GM21786 (cell line): Measurements from ENCODE around the gene CHAMP1.

Source experiments
- ATAC-seq: cut with Tn5 transposase; IDR thresholded peaks from one replicate; pipeline ENCODE4 v1.9.1; 2021; ENCODE audit not compliant: unreplicated experiment

The CHAMP1 gene, protein sequence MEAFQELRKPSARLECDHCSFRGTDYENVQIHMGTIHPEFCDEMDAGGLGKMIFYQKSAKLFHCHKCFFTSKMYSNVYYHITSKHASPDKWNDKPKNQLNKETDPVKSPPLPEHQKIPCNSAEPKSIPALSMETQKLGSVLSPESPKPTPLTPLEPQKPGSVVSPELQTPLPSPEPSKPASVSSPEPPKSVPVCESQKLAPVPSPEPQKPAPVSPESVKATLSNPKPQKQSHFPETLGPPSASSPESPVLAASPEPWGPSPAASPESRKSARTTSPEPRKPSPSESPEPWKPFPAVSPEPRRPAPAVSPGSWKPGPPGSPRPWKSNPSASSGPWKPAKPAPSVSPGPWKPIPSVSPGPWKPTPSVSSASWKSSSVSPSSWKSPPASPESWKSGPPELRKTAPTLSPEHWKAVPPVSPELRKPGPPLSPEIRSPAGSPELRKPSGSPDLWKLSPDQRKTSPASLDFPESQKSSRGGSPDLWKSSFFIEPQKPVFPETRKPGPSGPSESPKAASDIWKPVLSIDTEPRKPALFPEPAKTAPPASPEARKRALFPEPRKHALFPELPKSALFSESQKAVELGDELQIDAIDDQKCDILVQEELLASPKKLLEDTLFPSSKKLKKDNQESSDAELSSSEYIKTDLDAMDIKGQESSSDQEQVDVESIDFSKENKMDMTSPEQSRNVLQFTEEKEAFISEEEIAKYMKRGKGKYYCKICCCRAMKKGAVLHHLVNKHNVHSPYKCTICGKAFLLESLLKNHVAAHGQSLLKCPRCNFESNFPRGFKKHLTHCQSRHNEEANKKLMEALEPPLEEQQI

GRCh38 chr13:114314074-114314912 lies at the start of gene CHAMP1:
CHAMP1 (plus strand) TSS chr13:114314503; CDS start chr13:114323843, 9,340 bp downstream.
- peak; percentile 77 for ATAC-seq

GRCh38 chr13:114264886-114265611 lies 49.3 kb upstream of the CHAMP1 start:
- no peak for ATAC-seq

GRCh38 chr13:114266241-114266640 lies 48.1 kb upstream of the CHAMP1 start:
- no peak for ATAC-seq

DNA sequence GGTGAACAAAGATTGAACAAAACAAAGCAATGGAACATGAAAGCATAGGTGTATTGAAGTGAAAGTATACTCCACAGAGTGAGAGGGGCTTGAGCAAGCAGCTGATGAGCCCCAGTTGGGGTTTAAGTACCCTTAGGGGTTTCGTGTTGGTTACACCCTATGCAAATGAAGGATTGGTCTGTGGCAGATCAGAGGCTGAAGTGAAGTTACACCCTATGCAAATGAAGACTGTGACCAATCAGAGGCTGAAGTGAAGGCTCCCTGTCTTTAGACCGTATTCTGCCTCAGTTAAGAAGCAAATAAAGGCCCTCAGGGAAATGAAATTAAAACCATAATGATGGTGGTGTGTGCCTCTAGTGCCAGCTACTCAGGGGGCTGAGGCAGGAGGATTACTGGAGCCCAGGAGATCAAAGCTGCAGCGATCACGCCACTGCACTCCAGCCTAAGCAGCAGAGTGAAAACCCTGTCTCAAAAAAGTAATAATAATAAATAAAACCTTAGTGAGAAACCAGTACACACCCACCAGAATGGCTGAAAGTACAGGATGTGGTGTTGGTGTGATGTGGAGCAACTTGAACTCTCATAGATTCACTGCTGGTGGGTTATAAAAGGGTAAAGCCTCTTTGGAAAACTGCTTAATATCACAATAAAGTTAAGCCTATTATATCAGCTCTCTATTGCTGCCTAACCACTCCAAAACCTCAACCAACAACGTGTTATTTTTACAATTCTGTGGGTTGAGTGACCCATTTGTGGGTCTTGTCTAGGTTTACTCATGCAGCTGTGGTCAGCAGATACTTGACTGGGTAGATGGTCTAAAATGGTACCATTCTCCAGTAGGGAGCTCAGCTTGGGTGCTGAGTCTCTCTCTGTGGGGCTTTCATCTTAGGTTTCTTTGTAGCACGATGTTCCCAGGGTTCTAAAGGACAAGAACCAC lies 45.7 kb upstream of the CHAMP1 start:
- no peak for ATAC-seq

DNA sequence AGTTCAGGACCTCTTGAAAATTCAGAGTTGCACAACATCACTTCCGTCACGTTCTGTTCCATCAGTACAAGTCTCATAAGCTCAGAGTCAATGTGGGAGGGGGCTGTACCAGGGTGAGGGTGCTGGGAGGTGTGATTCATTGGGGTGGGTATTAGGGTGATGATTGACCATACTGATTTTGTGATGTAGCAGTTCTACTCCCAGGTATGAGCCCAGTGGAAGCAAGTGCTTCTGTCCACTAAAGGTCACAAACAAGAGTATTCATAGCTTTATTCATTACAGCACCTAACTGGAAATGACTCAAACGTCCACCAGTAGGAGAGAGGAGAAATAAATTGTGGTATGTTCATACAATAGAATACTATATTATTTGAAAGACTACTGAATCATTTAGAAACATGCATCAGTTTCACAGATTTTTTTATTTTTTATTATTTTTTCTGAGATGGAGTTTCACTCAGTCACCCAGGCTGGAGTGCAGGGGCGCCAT lies 45.0 kb upstream of the CHAMP1 start:
- ATAC-seq, result no peak

GRCh38 chr13:114272977-114273376 lies 41.3 kb upstream of the CHAMP1 start:
- ATAC-seq, result no peak

DNA sequence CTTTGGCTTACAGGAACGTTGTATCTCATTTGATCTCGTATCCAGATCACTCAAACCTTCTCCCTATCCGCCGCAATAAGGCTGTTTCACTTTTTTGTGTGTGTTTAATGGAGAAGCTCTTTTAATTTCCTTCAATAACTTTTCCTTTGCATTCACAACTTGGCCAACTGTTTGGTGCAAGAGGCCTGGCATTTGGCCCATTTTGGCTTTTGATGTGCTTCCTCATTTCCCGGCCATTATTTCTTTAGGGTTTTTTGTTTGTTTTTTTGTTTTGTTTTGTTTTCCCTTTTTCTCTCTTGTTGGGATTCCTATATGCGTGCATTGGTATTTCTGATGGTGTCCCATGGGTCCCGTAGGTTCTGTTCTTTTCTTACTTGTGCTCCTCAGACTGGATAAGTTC lies 39.0 kb upstream of the CHAMP1 start:
- no peak for ATAC-seq

- ATAC-seq, result no peak
Observed at GRCh38 chr13:114279146-114279545, 35.2 kb upstream of the CHAMP1 start.

GRCh38 chr13:114279758-114280355 lies 34.4 kb upstream of the CHAMP1 start:
- ATAC-seq, result no peak

DNA sequence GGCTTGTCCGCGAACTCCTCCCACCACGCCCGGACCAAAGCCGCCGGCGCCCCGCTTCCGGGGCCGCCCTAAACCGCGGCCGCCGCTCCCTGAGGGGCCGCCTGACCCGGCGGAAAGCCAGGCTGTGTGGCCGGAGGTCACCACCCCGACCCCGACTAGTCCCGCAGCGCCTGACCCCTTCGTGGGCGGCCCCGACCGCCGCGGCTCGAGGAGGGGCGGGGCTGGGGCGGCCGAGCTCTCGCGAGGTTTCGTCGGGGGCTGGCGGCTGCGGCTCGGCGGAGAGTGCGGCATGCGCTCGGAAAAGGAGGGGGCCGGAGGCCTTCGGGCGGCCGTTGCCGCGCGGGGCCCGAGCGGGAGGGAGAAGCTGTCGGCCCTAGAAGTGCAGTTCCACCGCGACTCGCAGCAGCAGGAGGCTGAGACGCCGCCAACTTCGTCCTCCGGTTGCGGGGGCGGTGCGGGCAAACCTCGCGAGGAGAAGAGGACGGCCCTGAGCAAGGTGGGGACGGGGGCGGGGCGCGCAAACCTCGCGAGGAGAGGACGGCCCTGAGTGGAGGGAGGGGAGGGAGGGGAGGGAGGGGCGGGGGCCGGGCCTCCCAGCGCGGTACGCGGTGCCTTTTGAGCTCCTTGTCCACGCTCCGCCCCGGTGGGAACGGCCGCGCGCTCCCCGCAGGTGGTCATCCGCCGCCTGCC lies 32.8 kb upstream of the CHAMP1 start, which contains the start of gene UPF3A:
UPF3A (plus strand) TSS at position 251 of the 690 bp plus-strand sequence; CDS start at position 290, 39 bp downstream.
- ATAC-seq, result peak; percentile 60

DNA sequence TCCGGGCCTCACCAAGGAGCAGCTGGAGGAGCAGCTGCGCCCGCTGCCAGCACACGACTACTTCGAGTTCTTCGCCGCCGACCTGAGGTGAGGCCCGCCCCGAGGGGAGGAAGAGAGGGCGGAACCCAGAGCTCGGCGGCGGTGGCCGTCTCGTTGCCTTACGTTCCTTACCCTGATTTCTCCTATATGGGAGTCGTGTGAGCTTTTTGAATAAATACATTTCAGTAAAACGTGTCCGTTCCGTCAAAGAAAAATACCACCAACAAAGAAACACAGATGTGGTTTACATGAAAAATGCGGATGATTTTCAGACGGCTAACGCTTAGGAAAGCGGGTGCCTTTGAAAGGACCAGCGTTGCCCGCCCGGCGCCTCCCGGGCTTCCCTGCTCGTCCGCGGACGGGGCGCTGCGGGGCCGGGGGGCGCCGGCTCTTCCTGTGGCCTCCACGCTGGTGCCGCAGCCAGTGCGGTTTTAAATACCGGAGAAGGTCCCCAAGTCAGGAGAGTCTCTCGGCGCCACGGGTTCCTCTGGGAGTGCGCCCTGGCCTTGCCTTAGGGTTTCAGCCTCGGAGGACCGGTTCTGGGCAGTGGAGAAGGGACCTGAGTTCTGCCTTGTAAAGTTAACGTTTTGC lies 32.1 kb upstream of the CHAMP1 start:
- peak; percentile 46 for ATAC-seq

DNA sequence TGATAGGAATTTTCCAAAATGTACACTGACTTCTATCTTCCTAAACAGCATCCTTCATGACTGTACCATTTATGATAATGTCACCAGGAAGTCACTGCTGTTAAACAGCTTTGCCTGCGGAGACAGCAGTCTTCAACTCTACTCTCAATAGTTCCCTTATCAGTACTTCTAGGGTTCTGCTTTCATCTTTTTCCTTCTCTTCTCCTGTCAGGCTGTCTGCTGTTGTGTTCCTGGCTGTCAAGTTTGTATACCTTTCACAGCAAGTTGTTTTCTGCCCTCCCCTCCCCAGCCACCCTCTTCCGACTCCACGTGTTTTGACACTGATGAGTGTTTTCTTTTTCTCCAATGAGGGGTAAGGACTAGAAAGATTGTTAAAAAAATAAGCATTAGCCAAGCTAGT lies 30.7 kb upstream of the CHAMP1 start:
- ATAC-seq, result no peak

GRCh38 chr13:114284680-114285079 lies 29.6 kb upstream of the CHAMP1 start:
- no peak for ATAC-seq

- ATAC-seq, result no peak
Observed at GRCh38 chr13:114285166-114285808, 29.0 kb upstream of the CHAMP1 start.

GRCh38 chr13:114286808-114287207 lies 27.5 kb upstream of the CHAMP1 start:
- no peak for ATAC-seq

DNA sequence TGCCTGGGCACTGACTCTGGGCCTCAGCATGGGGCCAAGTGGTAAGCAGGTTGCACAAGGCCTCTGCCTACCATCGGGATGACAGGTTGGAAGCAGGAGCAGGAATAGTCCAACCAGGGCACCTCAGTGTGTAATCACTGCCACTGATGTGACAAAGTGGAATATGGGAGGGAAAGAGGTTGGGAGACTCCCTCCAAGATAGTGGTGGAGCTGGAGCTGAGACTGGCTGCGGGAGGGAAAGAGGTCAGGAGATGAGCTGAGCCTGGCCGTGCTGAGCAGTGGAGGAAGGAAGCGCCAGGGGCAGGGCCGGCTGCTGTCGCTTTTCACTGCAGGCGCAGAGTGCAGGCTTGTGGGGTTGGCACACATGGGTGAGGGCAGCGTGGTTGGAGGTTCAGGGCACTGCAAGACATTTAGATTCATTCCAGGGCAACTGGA lies 26.1 kb upstream of the CHAMP1 start:
- no peak for ATAC-seq

GRCh38 chr13:114296448-114296847 lies 17.9 kb upstream of the CHAMP1 start:
- no peak for ATAC-seq
